Measurements from ENCODE around the gene ZNF302. TPM values are rescaled to one million over a fixed set of nuclear protein-coding genes. Genes with fewer than 3 reads are reported as not detected.
A peak's percentile ranks its signal among the peaks of the same experiment; 100 is the strongest.
"Not testable (repeated sequence)": the region's sequence is repeated elsewhere in the genome, so short reads cannot be mapped to it uniquely, and the experiment has no call there.

The ZNF302 gene
- total RNA-seq, 1 experiment from 2014 or later: 23.3 TPM

GRCh38 chr19:34667349-34668076 is 10.0 kb upstream of the ZNF302 start:
- H4K5ac ChIP-seq (ENCODE audit: insufficient read length, low read depth, low read length): no peak overlapping the region
- no peak overlapping the region for H4K91ac ChIP-seq (ENCODE audit: insufficient read length, low read depth, low read length)
- H3K4me2 ChIP-seq (ENCODE audit: insufficient read depth, insufficient read length, low read length): no peak overlapping the region
- H2AK5ac ChIP-seq (ENCODE audit: insufficient read length, low read length): no peak overlapping the region
- Mint-ChIP-seq H3K27me3 (ENCODE audit: low read depth) (peaks cover 2% of the 10 kb centered on the region), H3K4me1 (peaks cover 0 to 12% of the 10 kb centered on the region in 2 experiments; a peak in 2 of 4 replicates), H3K27ac (peak overlapping the region in 2 of 3 experiments; percentile 81; a peak in 2 of 7 replicates), H3K9me3 (peaks cover 6 to 66% of the 10 kb centered on the region in 2 experiments), H3K36me3 (ENCODE audit: insufficient read depth in 1 of 3, low read depth in 3 of 3) (peaks cover 0 to 4% (median 0%) of the 10 kb centered on the region in 3 experiments; a peak in 2 of 7 replicates), H3K4me3 (peak overlapping the region in 1 of 2 experiments; percentile 54; a peak in 3 of 5 replicates)
- H3K14ac ChIP-seq (ENCODE audit: insufficient read depth, low read length): no peak overlapping the region; the same call in 1 of the 2 replicates
- no peak overlapping the region for H3K27ac ChIP-seq (ENCODE audit: insufficient read length, low read depth, low read length)
- H2BK5ac ChIP-seq (ENCODE audit: insufficient read length, low read length): no peak overlapping the region
- no peak overlapping the region for H3K9ac ChIP-seq (ENCODE audit: extremely low read depth, insufficient read length, low read length)
- H3K9me3 ChIP-seq (ENCODE audit: control insufficient read depth, low read depth, low read length): no peaks in the 10 kb centered on the region
- no peak overlapping the region; the same call in 1 of the 2 replicates for H3K4ac ChIP-seq (ENCODE audit: low read depth, low read length)
- H4K20me1 ChIP-seq (ENCODE audit: control insufficient read depth, insufficient read depth, insufficient read length): no peaks in the 10 kb centered on the region
- H3K27me3 ChIP-seq (ENCODE audit: insufficient read depth, low read length): no peaks in the 10 kb centered on the region
- no peak overlapping the region for H3K18ac ChIP-seq (ENCODE audit: insufficient read length, low read depth, low read length)
- no peak overlapping the region for H2BK12ac ChIP-seq (ENCODE audit: insufficient read length, low read depth, low read length)
- H2BK15ac ChIP-seq (ENCODE audit: low read depth, low read length): no peak overlapping the region
- no peak overlapping the region for H3K56ac ChIP-seq (ENCODE audit: insufficient read length, low read depth, low read length)
- no peaks in the 10 kb centered on the region for H3K23me2 ChIP-seq (ENCODE audit: insufficient read length, low read depth, low read length, poor library complexity, severe bottlenecking)
- H3K79me2 ChIP-seq (ENCODE audit: insufficient read depth, low read length): no peaks in the 10 kb centered on the region
- H2BK120ac ChIP-seq (ENCODE audit: low read depth, low read length, poor library complexity, severe bottlenecking): no peak overlapping the region
- H3K4me1 ChIP-seq (ENCODE audit: insufficient read depth, low read length): no peaks in the 10 kb centered on the region; the same call in 1 of the 2 replicates
- no peak for TF ChIP-seq CTCF (conservative IDR thresholded peaks at IDR 0.05)
- no peak overlapping the region for H4K8ac ChIP-seq (replicated peaks; ENCODE audit: insufficient read length, low read depth, low read length)
- H3K79me1 ChIP-seq (ENCODE audit: insufficient read depth, low read depth, low read length, poor library complexity, severe bottlenecking): no peaks in the 10 kb centered on the region
- H3K23ac ChIP-seq (ENCODE audit: insufficient read length, low read depth, low read length): no peak overlapping the region
- no peak overlapping the region for H2BK20ac ChIP-seq (ENCODE audit: low read depth, low read length, poor library complexity, severe bottlenecking)
- WGBS (ENCODE audit: extremely low coverage, insufficient read length, low lambda C conversion rate): no CpG with 5 or more reads among the region's 17 CpGs
- peak; percentile 53 for DNase-seq
- no peak overlapping the region for H2AFZ ChIP-seq (ENCODE audit: low read length)
- no peak overlapping the region for H3T11ph ChIP-seq (ENCODE audit: low read length)

- H4K5ac ChIP-seq (ENCODE audit: insufficient read length, low read depth, low read length); H4K91ac ChIP-seq (ENCODE audit: insufficient read length, low read depth, low read length); H4K20me1 ChIP-seq (ENCODE audit: control insufficient read depth, insufficient read depth, insufficient read length); H2BK12ac ChIP-seq (ENCODE audit: insufficient read length, low read depth, low read length); H2AFZ ChIP-seq (ENCODE audit: low read length); DNase-seq; H3K36me3 Mint-ChIP-seq (ENCODE audit: insufficient read depth in 1 of 3, low read depth in 3 of 3); H3T11ph ChIP-seq (ENCODE audit: low read length); H3K18ac ChIP-seq (ENCODE audit: insufficient read length, low read depth, low read length); H3K79me1 ChIP-seq (ENCODE audit: insufficient read depth, low read depth, low read length, poor library complexity, severe bottlenecking); H3K23ac ChIP-seq (ENCODE audit: insufficient read length, low read depth, low read length); H3K27ac Mint-ChIP-seq; H3K27ac ChIP-seq (ENCODE audit: insufficient read length, low read depth, low read length); H3K27me3 ChIP-seq (ENCODE audit: insufficient read depth, low read length); H2BK120ac ChIP-seq (ENCODE audit: low read depth, low read length, poor library complexity, severe bottlenecking); H3K4me2 ChIP-seq (ENCODE audit: insufficient read depth, insufficient read length, low read length); H3K14ac ChIP-seq (ENCODE audit: insufficient read depth, low read length); H2BK20ac ChIP-seq (ENCODE audit: low read depth, low read length, poor library complexity, severe bottlenecking); H2BK15ac ChIP-seq (ENCODE audit: low read depth, low read length); H4K8ac ChIP-seq (replicated peaks; ENCODE audit: insufficient read length, low read depth, low read length); H2AK5ac ChIP-seq (ENCODE audit: insufficient read length, low read length); H3K56ac ChIP-seq (ENCODE audit: insufficient read length, low read depth, low read length); H3K4ac ChIP-seq (ENCODE audit: low read depth, low read length); H3K23me2 ChIP-seq (ENCODE audit: insufficient read length, low read depth, low read length, poor library complexity, severe bottlenecking); H3K27me3 Mint-ChIP-seq (ENCODE audit: low read depth); H3K9me3 ChIP-seq (ENCODE audit: control insufficient read depth, low read depth, low read length); H3K4me3 Mint-ChIP-seq; H2BK5ac ChIP-seq (ENCODE audit: insufficient read length, low read length); H3K4me1 ChIP-seq (ENCODE audit: insufficient read depth, low read length); H3K79me2 ChIP-seq (ENCODE audit: insufficient read depth, low read length); H3K9ac ChIP-seq (ENCODE audit: extremely low read depth, insufficient read length, low read length): not testable (repeated sequence)
- H3K4me1 Mint-ChIP-seq: peaks cover 0 to 12% of the 10 kb centered on the region in 2 experiments; a peak in 2 of 4 replicates
- WGBS (ENCODE audit: extremely low coverage, insufficient read length, low lambda C conversion rate): no CpG with 5 or more reads among the region's 36 CpGs
- H3K9me3 Mint-ChIP-seq: peaks cover 2 to 59% of the 10 kb centered on the region in 2 experiments; a peak in 4 of 5 replicates
Measured at GRCh38 chr19:34668077-34668689, 9.3 kb upstream of the ZNF302 start.

Data from H9 (cell line).